ENCODE results near the gene SRD5A3. TPM values are rescaled to one million over a fixed set of nuclear protein-coding genes. Genes with fewer than 3 reads are reported as not detected.

SRD5A3 gene
- total RNA-seq (2011; cell fraction: chromatin; rRNA removed; ENCODE audit: low replicate concordance) = 12.9 and 19.1 TPM in 2 replicates
- total RNA-seq (2011; cell fraction: nucleolus; rRNA removed) = 12.9 and 13.5 TPM in 2 replicates
- 22.7 and 23.1 TPM in 2 replicates for total RNA-seq (2011; cell fraction: nucleoplasm; rRNA removed)
- total RNA-seq (2014; rRNA removed) = 9.1 and 12.0 TPM in 2 replicates
- total RNA-seq (2014; rRNA removed; fragmentation: Illumina TruSeq; extraction: Trizol) = 15.7 and 16.2 TPM in 2 replicates
- 10.6 and 13.3 TPM in 2 replicates for total RNA-seq (2015; rRNA removed; fragmentation: Illumina TruSeq; extraction: Trizol)
- total RNA-seq (2021) = 21.6 and 21.7 TPM in 2 replicates
- 34.0 and 37.0 TPM in 2 replicates for polyA plus RNA-seq (2011; rRNA removed)
- polyA plus RNA-seq (2011; cell fraction: cytosol; rRNA removed) = 14.5 and 26.4 TPM in 2 replicates
- 6.9 and 11.5 TPM in 2 replicates for polyA plus RNA-seq (2011; cell fraction: nucleus; rRNA removed)
- 17.2 and 29.6 TPM in 2 replicates for polyA plus RNA-seq (2012)
- polyA plus RNA-seq (2014; fragmentation: Illumina TruSeq; extraction: Trizol) = 15.0 and 17.0 TPM in 2 replicates
- polyA plus RNA-seq (2014; fragmentation: Nextera tagmentation; extraction: Ambion mirVana) = 1 to 10 TPM; 2.5 to 5.3 TPM
- polyA plus RNA-seq (2014; rRNA removed) = 10.0 and 14.1 TPM in 2 replicates
- 25.0 and 35.5 TPM in 2 replicates for polyA minus RNA-seq (2011; rRNA and poly(A)+ RNA removed)
- 9.6 and 16.2 TPM in 2 replicates for polyA minus RNA-seq (2011; cell fraction: cytosol; rRNA and poly(A)+ RNA removed)
- 2.2 and 3.1 TPM in 2 replicates for polyA minus RNA-seq (2011; cell fraction: nucleus; rRNA and poly(A)+ RNA removed)
- Bru-seq, nascent RNA = percentile 64 among the genes with signal in this experiment
- BruChase-seq, experiment 1, labeled RNA remaining after a 2-hour chase = percentile 61 among the genes with signal in this experiment
- BruChase-seq, experiment 2, labeled RNA remaining after a 6-hour chase = percentile 59 among the genes with signal in this experiment
- long read RNA-seq, experiment 1, full-length matches to known transcripts = 43 of 61 reads
- long read RNA-seq, experiment 1, partial matches to known transcripts = 5 of 61 reads
- long read RNA-seq, experiment 1, other reads (novel, unspliced or antisense) = 13 of 61 reads
- long read RNA-seq, experiment 2, full-length matches to known transcripts = 22 of 42 reads
- long read RNA-seq, experiment 2, partial matches to known transcripts = 2 of 42 reads
- long read RNA-seq, experiment 2, other reads (novel, unspliced or antisense) = 18 of 42 reads
- long read RNA-seq, experiment 3, full-length matches to known transcripts = 15 of 18 reads
- long read RNA-seq, experiment 3, partial matches to known transcripts = 0 of 18 reads
- long read RNA-seq, experiment 3, other reads (novel, unspliced or antisense) = 3 of 18 reads

- peak; percentile 94 for ATAC-seq
- Histone ChIP-seq H3K9ac (ENCODE audit: insufficient read depth in 1 of 2, low read depth in 2 of 2, low read length in 2 of 2) (peak within 1 kb of the TSS; percentile 92 to 94), H3K27me3 (ENCODE audit: control insufficient read depth in 2 of 2, insufficient read depth in 2 of 2, low read length in 2 of 2) (no peaks in the 10 kb centered on the region), H3K9me1 (ENCODE audit: control insufficient read depth, insufficient read depth, low read length) (no peaks in the 10 kb centered on the region), H3K27ac (ENCODE audit: extremely low read depth, low read depth, low read length) (peak within 1 kb of the TSS; percentile 96), H3K4me3 (peak within 1 kb of the TSS; percentile 62), H3K4me2 (ENCODE audit: insufficient read depth, low read length) (peak within 1 kb of the TSS; percentile 96), H3K79me2 (ENCODE audit: control insufficient read depth, insufficient read depth, low read length) (peaks cover 33% of the 10 kb centered on the region), H4K20me1 (replicated peaks; ENCODE audit: control insufficient read depth, insufficient read depth, low read length) (no peaks in the 10 kb centered on the region), H2AFZ (ENCODE audit: low read depth, low read length) (peak within 1 kb of the TSS; percentile 98), H3K4me1 (replicated peaks in 1 of 2; ENCODE audit: control insufficient read depth in 2 of 2, insufficient read depth in 2 of 2, low read length in 2 of 2) (peaks cover 12 to 15% of the 10 kb centered on the region in 2 experiments), H3K9me3 (replicated peaks; ENCODE audit: control insufficient read depth, insufficient read depth, low read depth, low read length) (0 out of 2 replicates have a peak, but pooled peaks cover 1% of the 10 kb centered on the region), H3K36me3 (ENCODE audit: control insufficient read depth, insufficient read depth, low read length) (no peaks in the 10 kb centered on the region; the same call in 2 of the 3 replicates)
- BruUV-seq (replicated peaks) = no TSS peak
- ChIA-PET POLR2A (interaction anchor here (0.5 to 1.5 kb wide), 10 partner anchors 8 to 626 kb away, joined by 3 to 11 read pairs (median 4); partner anchors contain the start of gene TMEM165), CTCF (ENCODE audit: low intra/inter-chr PET ratio) (interaction anchor here (1.1 to 1.9 kb wide), 4 partner anchors 13 to 390 kb away, joined by 3 to 8 read pairs (median 4); no protein-coding TSS in a partner anchor)
- peak; percentile 89 to 93 (median 90) for DNase-seq (ENCODE audit: extremely low read depth in 1 of 4, low spot score in 3 of 4)
- WGBS (ENCODE audit: insufficient coverage, low coverage, missing lambda C conversion rate) = under 1% methylated on average over 67 of the region's 95 CpGs
- intact Hi-C loops (cut with micrococcal nuclease) = loop anchor here (1.0 to 10.0 kb wide), 7 partner anchors 41 to 519 kb away; partner anchors contain the start of genes CLOCK, NMU and TMEM165
- peak; percentile 32 for FAIRE-seq
- in situ Hi-C loops (cut with MboI) = loop anchor here (10.0 kb wide), 1 partner anchor 199 kb away; the partner anchor contains the start of gene CLOCK
- TF ChIP-seq ZNF668 (CRISPR knock-in tag; IDR thresholded peaks at IDR 0.05) (no peak), ZNF644 (tag; IDR thresholded peaks at IDR 0.05; ENCODE audit: low read depth) (0 out of 2 replicates have a peak, but pooled peaks have one; percentile 2), ZBTB49 (CRISPR knock-in tag; IDR thresholded peaks at IDR 0.05; ENCODE audit: borderline replicate concordance) (no peak), BDP1 (IDR thresholded peaks at IDR 0.05; ENCODE audit: insufficient read depth, insufficient read length) (no peak), ID3 (CRISPR knock-in tag; IDR thresholded peaks at IDR 0.05) (no peak), ID3 (tag; IDR thresholded peaks at IDR 0.05) (peak; percentile 81)
- TF ChIP-seq, protein P1, sequence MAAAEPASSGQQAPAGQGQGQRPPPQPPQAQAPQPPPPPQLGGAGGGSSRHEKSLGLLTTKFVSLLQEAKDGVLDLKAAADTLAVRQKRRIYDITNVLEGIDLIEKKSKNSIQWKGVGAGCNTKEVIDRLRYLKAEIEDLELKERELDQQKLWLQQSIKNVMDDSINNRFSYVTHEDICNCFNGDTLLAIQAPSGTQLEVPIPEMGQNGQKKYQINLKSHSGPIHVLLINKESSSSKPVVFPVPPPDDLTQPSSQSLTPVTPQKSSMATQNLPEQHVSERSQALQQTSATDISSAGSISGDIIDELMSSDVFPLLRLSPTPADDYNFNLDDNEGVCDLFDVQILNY (CRISPR knock-in tag; IDR thresholded peaks at IDR 0.05) = peak; percentile 87; the same call in 1 of the 2 replicates
Observed at GRCh38 chr4:55345980-55346850, at the start of gene SRD5A3. Gene SRD5A3 (plus strand): TSS chr4:55346242. CDS start chr4:55346337, 95 bp downstream.
